ENCODE results near the gene FGR. TPM values are rescaled to one million over a fixed set of nuclear protein-coding genes. Genes with fewer than 3 reads are reported as not detected.

Gene FGR
- polyA plus RNA-seq, 1 of the 3 experiments (the other 2 are of a cell fraction), result not detected

- POLR2A ChIA-PET, result interaction anchor here (0.6 to 1.3 kb wide), 5 partner anchors 33 to 266 kb away, joined by 3 to 4 read pairs (median 4); partner anchors contain the start of gene WASF2
- H3K4me1 ChIP-seq (ENCODE audit: control insufficient read depth in 1 of 2, insufficient read depth in 2 of 2, low read depth in 1 of 2, low read length in 1 of 2), result peaks cover 33 to 39% of the 10 kb centered on the region in 2 experiments
- no peaks in the 10 kb centered on the region for H3K9me3 ChIP-seq
- TF ChIP-seq POLR2AphosphoS5 (IDR thresholded peaks at IDR 0.05; ENCODE audit: low read depth, low read length) (peak; percentile 81), SIN3A (IDR thresholded peaks at IDR 0.05; ENCODE audit: borderline replicate concordance, low read depth, low read length) (peak; percentile 35; the same call in 1 of the 2 replicates), GABPA (IDR thresholded peaks at IDR 0.05; ENCODE audit: low read depth) (peak; percentile 70), EZH2phosphoT487 (IDR thresholded peaks at IDR 0.05; ENCODE audit: borderline replicate concordance, low read depth) (no peak), TAF1 (IDR thresholded peaks at IDR 0.05; ENCODE audit: borderline replicate concordance, low read depth, low read length) (peak; percentile 64; the same call in 1 of the 2 replicates)
- peak within 1 kb of the TSS; percentile 85 for H3K9ac ChIP-seq
- H3F3A ChIP-seq (replicated peaks; ENCODE audit: insufficient read depth), result peaks cover 28% of the 10 kb centered on the region
- peaks cover 35% of the 10 kb centered on the region for H4K20me1 ChIP-seq (ENCODE audit: insufficient read depth)
- under 1% methylated on average over 44 of the region's 74 CpGs for WGBS (ENCODE audit: low lambda C conversion rate)
- H3K27me3 ChIP-seq (ENCODE audit: insufficient read depth), result no peaks in the 10 kb centered on the region
- CTCF ChIA-PET, result interaction anchor here (0.7 to 27.7 kb wide), 16 partner anchors 14 to 558 kb away, joined by 3 to 603 read pairs (median 4); partner anchors contain the start of gene IFI6
- H3K4me2 ChIP-seq, result peak within 1 kb of the TSS; percentile 100; the same call in 1 of the 2 replicates
- H3K36me3 ChIP-seq (replicated peaks in 1 of 2; ENCODE audit: control insufficient read depth in 1 of 2, insufficient read depth in 2 of 2, low read length in 1 of 2), result no peaks in the 10 kb centered on the region
- H3K9me2 ChIP-seq, result no peaks in the 10 kb centered on the region
- H3K27ac ChIP-seq (ENCODE audit: low read depth in 2 of 2, low read length in 1 of 2), result peak within 1 kb of the TSS; percentile 60 to 72; a peak in 3 of 4 replicates
- H2AFZ ChIP-seq (ENCODE audit: low read depth), result peak within 1 kb of the TSS; percentile 92; the same call in 1 of the 2 replicates
- peak within 1 kb of the TSS; percentile 92 for H3K4me3 ChIP-seq (ENCODE audit: low read depth in 2 of 2, low read length in 1 of 2)
- DNase-seq, result peak; percentile 95
- peaks cover 45% of the 10 kb centered on the region for H3K79me2 ChIP-seq (ENCODE audit: insufficient read depth)
These were observed 31.1 kb downstream of the FGR start, which contains the start of gene AHDC1 for GRCh38 chr1:27603681-27604578. TSS of gene AHDC1 (minus strand) at chr1:27604144. CDS start at chr1:27552115, 52,029 bp downstream.

GRCh38 chr1:27603309-27603680, 31.7 kb downstream of the FGR start:
- Histone ChIP-seq H3K27ac (ENCODE audit: low read depth in 2 of 2, low read length in 1 of 2) (peak overlapping the region; percentile 60 to 72; a peak in 3 of 4 replicates), H3K79me2 (ENCODE audit: insufficient read depth) (peaks cover 51% of the 10 kb centered on the region), H3K9me3 (no peaks in the 10 kb centered on the region), H3K9ac (peak overlapping the region; percentile 85), H3K36me3 (replicated peaks in 1 of 2; ENCODE audit: control insufficient read depth in 1 of 2, insufficient read depth in 2 of 2, low read length in 1 of 2) (no peaks in the 10 kb centered on the region), H4K20me1 (ENCODE audit: insufficient read depth) (peaks cover 40% of the 10 kb centered on the region), H3K4me1 (ENCODE audit: control insufficient read depth in 1 of 2, insufficient read depth in 2 of 2, low read depth in 1 of 2, low read length in 1 of 2) (peaks cover 40 to 46% of the 10 kb centered on the region in 2 experiments), H3K4me2 (peak overlapping the region; percentile 100; the same call in 1 of the 2 replicates), H3K9me2 (no peaks in the 10 kb centered on the region), H2AFZ (ENCODE audit: low read depth) (peak overlapping the region; percentile 69; the same call in 1 of the 2 replicates), H3K27me3 (ENCODE audit: insufficient read depth) (no peaks in the 10 kb centered on the region), H3F3A (replicated peaks; ENCODE audit: insufficient read depth) (peaks cover 28% of the 10 kb centered on the region), H3K4me3 (ENCODE audit: low read depth in 2 of 2, low read length in 1 of 2) (peak overlapping the region; percentile 92)
- no peak for TF ChIP-seq TAF1 (IDR thresholded peaks at IDR 0.05; ENCODE audit: borderline replicate concordance, low read depth, low read length)
- no peak for TF ChIP-seq FOXM1 (IDR thresholded peaks at IDR 0.05; ENCODE audit: low read depth)
- no peak for TF ChIP-seq POLR2AphosphoS5 (IDR thresholded peaks at IDR 0.05; ENCODE audit: low read depth, low read length)
- no peak for TF ChIP-seq GABPA (IDR thresholded peaks at IDR 0.05; ENCODE audit: low read depth)
- no peak for TF ChIP-seq YY1 (IDR thresholded peaks at IDR 0.05; ENCODE audit: low read depth)
- TF ChIP-seq MAX (IDR thresholded peaks at IDR 0.05; ENCODE audit: low read depth), result no peak
- TF ChIP-seq MXI1 (IDR thresholded peaks at IDR 0.05; ENCODE audit: low read depth, low read length), result no peak; the same call in 1 of the 2 replicates
- TF ChIP-seq FOXJ3 (CRISPR knock-in tag; IDR thresholded peaks at IDR 0.05), result no peak
- TF ChIP-seq REST (IDR thresholded peaks at IDR 0.05; ENCODE audit: low read depth, low read length), result no peak
- no peak for TF ChIP-seq CTCF (IDR thresholded peaks at IDR 0.05)
- TF ChIP-seq EZH2phosphoT487 (IDR thresholded peaks at IDR 0.05; ENCODE audit: borderline replicate concordance, low read depth), result no peak
- no peak for TF ChIP-seq RXRA (IDR thresholded peaks at IDR 0.05; ENCODE audit: borderline replicate concordance, low read depth)
- no peak for TF ChIP-seq PBX3 (IDR thresholded peaks at IDR 0.05)
- no peak for TF ChIP-seq JUND (IDR thresholded peaks at IDR 0.05)
- DNase-seq, result no peak
- CTCF ChIA-PET, result interaction anchor here (1.5 to 27.7 kb wide), 6 partner anchors 40 to 258 kb away, joined by 3 to 603 read pairs (median 112); partner anchors contain the start of gene IFI6
- POLR2A ChIA-PET, result interaction anchor here (1.0 to 1.3 kb wide), 3 partner anchors 33 to 42 kb away, joined by 4 read pairs; no protein-coding TSS in a partner anchor
- WGBS (ENCODE audit: low lambda C conversion rate), result 2% methylated on average over 12 of the region's 43 CpGs
